ENCODE data around the gene DPM1.

GRCh38 chr20:51003753-51004152 is 45.4 kb upstream of the DPM1 start:
- TF ChIP-seq, protein P1, sequence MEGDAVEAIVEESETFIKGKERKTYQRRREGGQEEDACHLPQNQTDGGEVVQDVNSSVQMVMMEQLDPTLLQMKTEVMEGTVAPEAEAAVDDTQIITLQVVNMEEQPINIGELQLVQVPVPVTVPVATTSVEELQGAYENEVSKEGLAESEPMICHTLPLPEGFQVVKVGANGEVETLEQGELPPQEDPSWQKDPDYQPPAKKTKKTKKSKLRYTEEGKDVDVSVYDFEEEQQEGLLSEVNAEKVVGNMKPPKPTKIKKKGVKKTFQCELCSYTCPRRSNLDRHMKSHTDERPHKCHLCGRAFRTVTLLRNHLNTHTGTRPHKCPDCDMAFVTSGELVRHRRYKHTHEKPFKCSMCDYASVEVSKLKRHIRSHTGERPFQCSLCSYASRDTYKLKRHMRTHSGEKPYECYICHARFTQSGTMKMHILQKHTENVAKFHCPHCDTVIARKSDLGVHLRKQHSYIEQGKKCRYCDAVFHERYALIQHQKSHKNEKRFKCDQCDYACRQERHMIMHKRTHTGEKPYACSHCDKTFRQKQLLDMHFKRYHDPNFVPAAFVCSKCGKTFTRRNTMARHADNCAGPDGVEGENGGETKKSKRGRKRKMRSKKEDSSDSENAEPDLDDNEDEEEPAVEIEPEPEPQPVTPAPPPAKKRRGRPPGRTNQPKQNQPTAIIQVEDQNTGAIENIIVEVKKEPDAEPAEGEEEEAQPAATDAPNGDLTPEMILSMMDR (IDR thresholded peaks at IDR 0.05; ENCODE audit: low read length), result no peak
- no peak for TF ChIP-seq EZH2 (IDR thresholded peaks at IDR 0.05; ENCODE audit: borderline replicate concordance, low read length)
